Measurements from ENCODE around the gene LIPG.
"Not testable (repeated sequence)": the region's sequence is repeated elsewhere in the genome, so short reads cannot be mapped to it uniquely, and the experiment has no call there.

Gene LIPG

DNA sequence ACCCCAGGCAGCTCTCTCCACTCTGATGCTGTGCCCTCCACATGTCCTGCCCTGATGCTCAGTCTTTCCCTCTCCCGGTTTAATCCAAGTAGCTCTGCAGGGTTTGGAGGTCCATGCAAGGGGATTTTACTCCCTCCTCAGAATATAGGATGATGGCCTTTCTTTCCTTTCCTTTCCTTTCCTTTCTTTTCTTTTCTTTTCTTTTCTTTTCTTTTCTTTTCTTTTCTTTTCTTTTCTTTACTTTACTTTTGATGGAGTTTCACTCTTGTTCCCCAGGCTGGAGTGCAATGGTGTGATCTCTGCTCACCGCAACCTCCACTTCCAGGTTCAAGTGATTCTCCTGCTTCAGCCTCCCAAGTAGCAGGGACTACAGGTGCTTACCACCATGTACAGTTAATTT lies 17.7 kb downstream of the LIPG start:
- not testable (repeated sequence) for DNase-seq

DNA sequence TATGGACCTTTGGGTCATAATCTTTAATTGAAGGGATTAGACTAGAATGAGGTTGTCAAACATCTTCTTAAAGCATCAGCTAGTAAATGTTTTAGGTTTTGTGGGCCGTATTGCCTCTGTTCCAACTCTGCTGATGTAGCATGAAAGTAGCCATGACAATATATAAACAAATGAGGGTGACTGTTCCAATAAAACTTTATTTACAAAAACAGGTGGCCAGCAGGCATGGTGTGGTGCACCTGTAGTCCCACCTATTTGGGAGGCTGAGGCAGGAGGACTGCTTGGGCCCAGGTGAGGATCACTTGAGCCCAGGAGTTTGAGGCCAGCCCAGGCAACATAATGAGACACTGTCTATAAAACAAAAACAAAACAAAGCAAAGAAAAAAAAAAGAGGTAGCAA lies 18.4 kb downstream of the LIPG start:
- DNase-seq, result no peak

DNA sequence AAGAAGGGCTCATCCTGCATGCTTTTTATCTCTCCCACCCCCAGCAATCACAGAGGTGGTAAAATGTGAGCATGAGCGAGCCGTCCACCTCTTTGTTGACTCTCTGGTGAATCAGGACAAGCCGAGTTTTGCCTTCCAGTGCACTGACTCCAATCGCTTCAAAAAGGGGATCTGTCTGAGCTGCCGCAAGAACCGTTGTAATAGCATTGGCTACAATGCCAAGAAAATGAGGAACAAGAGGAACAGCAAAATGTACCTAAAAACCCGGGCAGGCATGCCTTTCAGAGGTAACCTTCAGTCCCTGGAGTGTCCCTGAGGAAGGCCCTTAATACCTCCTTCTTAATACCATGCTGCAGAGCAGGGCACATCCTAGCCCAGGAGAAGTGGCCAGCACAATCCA lies 19.5 kb downstream of the LIPG start:
- no peak for DNase-seq

DNA sequence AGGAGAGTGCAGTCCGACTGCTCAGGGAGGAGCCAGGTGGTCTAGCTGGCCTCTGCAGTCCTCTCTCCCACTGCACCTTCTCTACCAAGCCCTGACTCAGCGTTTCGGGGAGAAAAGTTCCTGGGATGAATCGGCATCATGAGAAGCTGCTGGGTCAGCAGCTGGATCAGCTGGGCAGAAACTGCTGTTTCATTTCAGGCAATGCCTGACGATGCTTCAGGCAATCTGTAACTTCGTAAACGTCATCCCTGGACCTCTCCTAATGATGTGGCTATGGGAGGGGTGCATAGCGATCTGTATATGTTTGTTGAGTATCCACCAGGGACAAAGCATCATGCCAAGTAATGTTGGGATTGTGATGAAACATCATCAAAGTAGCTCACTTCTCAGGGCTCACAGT lies 20.7 kb downstream of the LIPG start:
- no peak for DNase-seq

DNA sequence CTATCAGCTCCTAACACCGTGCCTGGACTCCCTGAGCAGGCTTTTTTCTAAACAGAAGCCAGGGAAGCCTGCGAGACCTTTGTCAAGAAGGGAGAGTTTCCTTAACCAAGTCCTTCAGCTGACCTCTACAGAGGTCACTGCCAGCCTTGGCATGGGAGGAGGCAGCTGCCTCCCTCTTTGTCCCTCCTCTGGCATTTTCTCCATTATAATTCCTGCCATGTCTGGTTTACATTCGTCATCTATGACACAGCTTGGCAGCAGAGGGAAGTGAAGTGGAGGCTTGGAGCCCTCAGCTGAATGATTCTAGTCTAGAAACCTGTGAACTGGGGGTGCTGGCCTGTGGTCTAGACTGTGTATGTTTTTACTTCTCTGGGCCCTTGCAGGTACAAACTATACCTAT lies 22.5 kb downstream of the LIPG start:
- DNase-seq, result no peak

DNA sequence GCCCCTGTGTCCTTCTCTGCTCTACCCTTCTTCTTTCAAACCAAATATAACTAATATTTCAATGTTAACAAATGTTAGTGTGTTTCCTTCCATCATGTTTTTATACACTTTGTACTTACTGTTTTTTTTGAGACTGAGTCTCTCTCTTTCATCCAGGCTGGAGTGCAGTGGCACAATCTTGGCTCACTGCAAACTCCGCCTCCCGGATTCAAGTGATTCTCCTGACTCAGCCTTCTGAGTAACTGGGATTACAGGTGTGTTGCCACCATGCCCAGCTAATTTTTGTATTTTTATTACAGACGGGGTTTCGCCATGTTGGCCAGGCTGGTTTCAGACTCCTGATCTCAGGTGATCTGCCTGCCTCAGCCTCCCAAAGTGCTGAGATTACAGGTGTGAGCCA lies 23.1 kb downstream of the LIPG start:
- not testable (repeated sequence) for DNase-seq

DNA sequence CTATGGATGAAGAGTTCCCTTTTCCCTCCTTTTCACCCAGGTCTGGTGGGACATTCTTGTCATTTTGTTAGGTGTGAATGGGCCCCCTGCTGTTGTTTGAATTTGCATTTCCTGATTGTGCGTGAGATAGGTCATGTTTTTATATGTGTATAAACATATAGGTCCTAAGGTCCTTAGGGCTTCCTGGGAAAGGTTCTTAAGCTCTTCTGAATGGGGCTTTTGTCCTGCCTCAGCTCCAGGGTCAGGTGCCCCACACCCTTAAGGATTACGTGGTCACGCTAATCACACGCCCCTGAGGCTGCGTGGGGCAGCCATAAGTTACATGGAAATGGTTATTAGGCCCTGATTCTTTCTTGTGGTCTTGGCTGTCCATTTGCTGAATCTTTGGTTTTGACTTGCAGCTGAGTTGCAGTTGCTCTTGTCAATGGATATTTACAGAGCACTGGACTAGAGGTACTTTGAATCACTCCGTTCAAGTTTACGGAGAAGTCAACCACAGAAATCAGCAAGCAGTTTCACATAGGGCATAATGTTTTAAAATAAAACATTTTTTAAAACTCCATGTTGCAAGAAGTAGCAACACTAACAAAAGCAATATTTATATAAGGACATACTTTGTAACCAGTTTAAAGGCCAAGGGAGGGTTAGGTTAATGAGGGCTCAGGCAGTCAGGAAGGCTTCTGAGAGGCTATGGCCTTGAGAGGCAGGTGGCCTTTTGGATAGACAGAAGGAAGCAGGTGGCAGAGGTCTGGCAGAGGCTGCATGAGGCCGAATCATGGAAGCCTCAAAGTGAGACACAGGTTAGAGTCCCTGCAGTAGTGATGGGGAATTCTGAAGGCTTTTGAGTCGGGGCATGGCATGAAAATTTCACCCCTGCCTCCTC lies 24.2 kb downstream of the LIPG start:
- DNase-seq, result no peak

DNA sequence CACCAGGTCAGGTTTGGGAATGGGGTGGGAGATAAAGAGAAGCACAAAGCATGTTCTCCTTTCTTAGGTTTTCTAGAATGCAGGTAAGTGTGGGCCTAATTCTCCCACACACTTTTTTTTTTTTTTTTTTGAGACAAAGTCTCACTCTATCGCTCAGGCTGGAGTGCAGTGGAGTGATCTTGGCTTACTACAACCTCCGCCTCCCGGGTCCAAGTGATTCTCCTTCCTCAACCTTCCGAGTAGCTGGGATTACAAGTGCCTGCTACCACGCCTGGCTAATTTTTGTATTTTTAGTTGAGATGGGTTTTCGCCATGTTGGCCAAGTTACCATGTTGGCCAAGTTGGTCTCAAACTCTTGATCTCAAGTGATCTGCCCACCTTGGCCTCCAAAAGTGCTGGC lies 26.3 kb downstream of the LIPG start:
- no peak for DNase-seq

DNA sequence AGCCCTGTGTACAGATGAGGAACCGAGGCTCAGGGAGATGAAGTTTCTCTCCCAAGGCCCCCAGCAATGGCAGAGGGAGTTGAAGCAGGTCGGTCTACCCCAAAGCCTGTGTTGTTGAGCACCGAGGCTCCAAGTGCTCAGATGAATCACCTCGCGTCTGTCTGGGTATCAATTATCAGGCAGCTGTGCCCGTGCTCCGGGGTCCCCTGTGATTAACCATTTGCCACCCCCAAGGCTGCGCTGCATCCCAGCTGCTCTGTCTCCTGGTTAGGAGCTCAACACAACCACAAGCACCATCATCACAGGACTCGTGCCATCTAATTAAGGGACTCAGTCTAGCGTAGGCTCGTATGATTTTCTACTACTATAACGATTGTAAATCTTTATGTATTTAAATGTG lies 27.1 kb downstream of the LIPG start:
- DNase-seq, result no peak

DNA sequence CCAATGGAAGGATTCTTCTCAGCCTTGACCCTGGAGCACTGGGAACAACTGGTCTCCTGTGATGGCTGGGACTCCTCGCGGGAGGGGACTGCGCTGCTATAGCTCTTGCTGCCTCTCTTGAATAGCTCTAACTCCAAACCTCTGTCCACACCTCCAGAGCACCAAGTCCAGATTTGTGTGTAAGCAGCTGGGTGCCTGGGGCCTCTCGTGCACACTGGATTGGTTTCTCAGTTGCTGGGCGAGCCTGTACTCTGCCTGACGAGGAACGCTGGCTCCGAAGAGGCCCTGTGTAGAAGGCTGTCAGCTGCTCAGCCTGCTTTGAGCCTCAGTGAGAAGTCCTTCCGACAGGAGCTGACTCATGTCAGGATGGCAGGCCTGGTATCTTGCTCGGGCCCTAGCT lies 28.8 kb downstream of the LIPG start:
- DNase-seq, result no peak

DNA sequence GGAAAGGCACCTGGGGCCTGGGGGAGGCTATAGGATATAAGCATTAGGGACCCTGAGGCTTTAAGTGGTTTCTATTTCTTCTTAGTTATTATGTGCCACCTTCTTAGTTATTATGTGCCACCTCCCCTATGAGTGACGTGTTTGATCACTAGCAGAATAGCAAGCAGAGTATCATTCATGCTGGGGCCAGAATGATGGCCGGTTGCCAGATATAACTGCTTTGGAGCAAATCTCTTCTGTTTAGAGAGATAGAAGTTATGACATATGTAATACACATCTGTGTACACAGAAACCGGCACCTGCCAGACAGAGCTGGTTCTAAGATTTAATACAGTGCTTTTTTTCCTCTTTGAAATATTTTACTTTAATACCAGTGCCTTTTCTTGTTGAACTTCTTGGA lies 29.4 kb downstream of the LIPG start:
- DNase-seq, result no peak

DNA sequence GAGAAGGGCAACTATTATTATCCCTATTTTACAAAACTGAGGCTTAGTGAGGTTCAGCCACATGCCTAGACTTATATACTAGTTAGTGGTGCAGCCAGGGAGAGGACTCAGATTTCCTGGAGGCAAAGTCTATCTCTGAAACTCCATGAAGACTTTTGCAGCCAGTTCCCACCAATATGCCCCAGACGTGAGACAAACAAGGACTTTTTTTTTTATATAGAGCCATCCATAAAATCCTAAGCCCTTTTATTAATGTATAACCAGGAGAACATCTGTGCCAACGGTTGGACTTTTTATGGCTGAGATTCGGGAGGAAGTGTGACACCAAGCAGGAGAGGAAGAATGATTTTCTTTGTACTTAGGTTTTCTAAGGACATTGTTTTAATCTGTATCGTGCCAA lies 29.9 kb downstream of the LIPG start:
- DNase-seq, result no peak

DNA sequence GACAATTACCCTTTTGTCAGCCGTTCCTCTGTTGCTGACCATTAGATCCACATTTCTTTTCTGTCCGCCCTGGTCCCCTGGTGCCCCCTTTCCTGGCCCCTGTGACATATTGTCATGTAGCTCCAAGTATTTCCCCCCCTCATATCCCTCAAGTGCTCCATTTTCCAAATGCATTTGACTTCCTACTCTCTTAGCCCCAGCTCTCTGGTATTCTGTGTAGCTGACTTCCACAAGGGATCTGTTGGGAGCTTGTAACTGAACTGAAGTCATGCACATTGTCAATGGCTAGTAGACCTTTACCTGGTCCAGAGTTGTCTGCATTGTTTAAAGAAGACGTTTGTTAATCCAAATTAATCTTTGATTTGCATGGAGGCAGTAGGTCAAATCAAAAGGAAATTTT lies 34.8 kb downstream of the LIPG start:
- DNase-seq, result no peak

DNA sequence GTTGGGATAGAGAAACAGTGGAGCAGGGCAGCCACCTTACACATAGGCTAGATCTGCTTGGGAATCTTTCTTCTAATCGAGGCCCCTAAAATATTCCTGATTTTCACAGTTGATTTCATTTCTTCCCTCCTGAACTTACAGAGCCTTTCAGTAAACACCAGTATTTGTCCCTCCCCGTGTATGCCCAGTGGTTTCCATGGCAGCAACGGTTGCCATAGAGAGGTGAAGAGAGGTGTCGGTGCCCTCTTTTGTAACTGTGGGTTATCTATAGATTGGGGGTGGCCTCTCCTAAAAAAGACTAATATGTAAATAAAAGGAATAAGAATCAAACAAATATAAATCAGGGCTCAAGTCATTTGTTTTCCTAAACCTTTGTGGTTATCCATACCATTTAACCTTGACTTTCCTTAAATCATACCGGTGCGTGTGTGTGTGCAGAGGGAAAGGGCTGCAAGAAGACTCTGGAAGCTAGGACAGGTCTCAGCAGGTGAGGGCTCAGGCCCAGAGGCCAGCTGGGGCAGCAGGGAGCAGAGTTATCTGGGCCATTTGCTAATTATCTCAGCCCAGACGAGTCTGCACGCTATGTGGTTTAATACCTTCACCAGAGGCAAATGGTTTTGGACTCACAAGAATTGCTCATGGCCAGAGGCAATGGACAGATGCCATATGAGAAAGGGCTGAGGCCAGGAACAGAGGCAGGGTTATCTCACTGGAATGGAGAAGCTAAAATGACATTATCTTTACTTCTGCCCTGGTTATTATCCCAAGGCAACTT lies 35.5 kb downstream of the LIPG start:
- DNase-seq, result no peak

DNA sequence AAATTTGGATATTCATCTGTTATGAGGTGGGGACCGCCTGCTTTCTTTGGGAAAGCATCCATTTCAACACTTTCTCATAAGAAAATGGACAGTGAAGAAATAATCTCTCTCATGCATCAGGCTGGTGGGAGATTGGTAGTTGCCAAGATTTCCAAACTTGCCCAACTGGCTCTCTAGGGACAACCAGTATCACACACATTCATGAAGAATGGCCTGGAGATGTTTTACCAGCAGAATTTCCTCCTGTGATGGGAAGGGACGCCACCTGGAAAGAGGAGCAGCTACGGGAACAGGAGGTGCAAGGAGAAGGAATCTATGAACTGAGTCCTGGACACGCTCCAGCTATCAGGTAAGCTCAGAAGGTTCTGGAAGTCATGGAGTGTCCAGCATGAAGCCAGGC lies 39.4 kb downstream of the LIPG start:
- DNase-seq, result no peak

DNA sequence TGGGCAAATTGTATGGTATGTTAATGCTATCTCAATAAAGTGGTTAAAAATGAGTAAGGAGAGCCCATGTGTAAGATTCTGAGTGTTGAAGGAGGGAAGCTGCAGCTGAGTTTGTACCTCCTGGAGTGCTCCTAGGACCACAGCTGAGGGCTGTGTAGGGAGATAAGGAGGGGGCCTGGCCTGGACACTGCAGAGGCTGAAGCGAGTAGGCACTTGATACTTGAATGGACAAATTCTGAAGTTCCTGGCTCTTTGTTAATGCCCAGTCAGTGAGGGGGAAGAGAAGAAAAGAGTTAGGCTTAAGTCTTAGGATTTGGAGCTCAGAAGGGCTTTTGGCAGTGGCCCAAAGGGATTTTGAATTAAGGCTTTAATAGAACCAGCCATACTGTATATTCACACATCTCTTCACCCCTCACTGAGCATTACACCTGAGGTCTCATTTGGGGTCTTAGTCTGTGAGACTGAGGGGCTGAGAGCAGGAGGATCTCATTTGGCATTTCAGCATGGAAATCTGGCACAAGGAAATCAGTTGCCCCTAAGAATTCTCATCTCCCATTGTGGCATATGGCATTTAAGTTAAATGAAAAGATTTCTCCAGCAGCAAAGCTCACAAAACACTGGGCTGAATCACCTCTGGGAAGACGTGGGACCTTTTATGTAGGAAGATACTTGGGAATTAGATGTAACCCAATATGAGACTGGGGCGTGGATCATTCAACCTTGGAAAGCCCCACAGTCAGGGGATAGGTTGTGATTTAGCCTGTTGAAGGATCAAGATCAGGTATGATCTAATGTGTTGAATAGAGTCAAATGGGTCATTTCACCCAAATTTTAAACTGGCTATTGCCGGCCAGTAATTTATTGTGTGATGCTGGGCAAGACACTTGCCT lies 46.8 kb downstream of the LIPG start:
- DNase-seq, result no peak

DNA sequence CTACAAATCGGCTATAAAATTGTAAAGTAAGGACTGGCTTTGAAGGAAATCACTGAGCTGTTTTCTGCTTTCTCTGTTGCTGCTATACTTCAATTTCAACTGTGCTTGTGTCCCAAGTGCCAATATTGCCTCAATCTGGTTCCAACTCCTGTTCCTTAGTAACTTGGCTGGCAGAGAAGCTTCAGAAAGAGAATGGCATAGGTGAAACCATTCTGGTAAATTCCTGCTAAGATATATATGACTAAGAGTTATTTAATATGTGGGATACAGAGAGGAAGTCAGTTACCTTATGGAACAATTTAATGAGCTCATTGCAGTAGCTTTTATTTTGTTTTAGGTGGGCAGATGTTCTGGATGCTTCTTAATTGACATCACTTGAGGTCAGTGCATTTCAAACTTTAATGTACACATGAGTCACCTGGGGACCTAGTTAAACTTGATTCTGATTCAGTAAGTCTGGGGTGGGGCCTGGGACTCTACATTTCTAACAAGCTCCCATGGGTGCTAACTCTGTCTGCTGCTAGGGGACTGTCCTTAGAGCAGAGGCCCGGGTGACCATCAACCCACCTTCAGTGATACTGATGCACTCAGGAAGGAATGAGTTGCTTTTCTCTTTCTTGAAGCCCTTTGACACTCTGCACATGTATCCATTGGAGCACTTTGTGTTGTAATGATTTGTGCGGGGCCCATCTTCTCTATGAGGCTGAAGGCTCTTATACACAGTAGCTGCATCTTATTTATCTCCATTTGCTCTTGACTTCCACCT lies 47.6 kb downstream of the LIPG start:
- DNase-seq, result no peak

DNA sequence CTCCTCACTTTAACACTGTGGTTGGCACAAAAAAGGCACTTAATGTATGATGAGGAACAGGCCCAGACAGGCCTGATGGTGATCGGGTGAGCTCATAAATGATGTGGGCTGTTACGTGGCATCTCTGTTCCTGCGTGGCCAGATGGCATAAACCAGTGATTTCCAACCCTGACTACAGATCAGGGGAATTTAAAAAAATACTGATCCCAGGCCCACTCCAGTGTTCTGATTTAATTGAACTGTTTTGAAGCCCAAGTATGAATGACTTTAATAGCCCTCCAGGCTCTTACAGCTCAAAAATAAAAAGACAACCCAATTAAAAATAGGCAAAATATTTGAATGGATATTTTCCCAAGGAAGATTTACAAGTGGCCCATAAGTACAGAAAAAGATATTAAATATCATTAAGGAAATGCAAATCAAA lies 48.2 kb downstream of the LIPG start:
- DNase-seq, result no peak

DNA sequence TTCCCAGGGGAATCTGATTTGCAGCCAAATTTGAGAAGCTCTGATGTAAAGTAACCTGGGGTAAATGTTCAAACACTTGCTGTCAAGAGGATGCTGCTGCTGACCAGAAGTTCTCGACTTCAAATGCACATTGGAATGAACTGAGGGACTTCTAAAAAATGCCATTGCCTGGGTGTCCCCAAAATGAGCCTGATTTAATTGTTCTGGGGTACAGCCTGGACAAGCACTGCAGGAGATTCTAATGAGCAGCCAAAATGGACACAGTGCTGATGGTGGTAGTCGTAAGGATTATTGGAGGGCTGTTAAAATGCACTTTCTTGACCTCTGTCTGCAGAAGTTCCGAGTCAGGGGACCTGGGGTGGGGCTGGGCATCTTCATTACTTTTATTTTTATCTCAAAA lies 49.5 kb downstream of the LIPG start:
- DNase-seq, result no peak

DNA sequence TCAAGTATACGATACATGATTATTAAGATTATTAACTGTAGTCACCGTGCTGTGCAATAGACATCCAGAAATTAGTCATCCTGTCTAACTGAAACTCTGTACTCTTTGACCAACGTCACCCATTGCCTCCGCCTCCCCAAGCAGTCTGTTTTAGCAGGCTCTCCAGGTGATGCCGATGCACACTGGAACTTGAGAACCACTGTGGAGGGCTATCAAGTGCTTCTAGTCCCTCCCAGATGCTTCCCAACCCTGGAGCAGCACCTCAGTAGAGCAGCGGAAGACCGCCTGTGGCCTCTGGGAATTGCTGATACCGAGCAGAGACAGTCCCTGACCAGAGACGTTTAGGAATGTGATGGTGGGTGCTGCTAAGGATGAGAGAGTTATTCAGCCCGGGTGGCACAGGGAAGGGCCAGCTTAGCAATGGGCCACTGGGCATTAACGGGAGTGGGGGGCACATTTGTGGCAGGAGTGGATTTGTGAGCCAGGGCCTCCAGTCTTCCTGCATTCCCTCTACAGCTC lies 50.7 kb downstream of the LIPG start:
- DNase-seq, result no peak

DNA sequence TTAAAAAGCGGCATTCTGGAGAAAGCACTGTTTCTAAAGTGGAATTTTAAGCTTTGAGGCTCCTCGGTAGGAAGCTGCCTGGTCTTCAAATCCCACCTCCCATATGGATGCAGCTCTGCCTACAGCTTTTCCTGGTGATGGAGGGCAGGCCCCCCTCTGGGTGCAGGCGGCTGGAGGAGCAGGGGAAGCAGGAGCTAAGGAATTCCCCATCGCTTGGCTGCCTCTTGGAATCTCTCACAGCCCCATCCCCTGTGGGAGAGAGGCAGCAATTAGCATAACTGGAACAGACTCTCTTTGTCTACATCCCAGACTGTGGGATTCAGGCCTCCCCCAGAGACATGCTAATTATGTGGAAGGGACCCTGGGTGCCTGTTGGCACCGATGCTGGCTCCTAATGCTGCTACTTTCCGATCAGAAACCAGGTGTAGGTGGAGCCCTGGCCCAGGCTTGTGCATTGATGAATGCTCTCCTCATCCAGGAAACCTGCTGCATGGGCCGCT lies 51.3 kb downstream of the LIPG start:
- no peak for DNase-seq

DNA sequence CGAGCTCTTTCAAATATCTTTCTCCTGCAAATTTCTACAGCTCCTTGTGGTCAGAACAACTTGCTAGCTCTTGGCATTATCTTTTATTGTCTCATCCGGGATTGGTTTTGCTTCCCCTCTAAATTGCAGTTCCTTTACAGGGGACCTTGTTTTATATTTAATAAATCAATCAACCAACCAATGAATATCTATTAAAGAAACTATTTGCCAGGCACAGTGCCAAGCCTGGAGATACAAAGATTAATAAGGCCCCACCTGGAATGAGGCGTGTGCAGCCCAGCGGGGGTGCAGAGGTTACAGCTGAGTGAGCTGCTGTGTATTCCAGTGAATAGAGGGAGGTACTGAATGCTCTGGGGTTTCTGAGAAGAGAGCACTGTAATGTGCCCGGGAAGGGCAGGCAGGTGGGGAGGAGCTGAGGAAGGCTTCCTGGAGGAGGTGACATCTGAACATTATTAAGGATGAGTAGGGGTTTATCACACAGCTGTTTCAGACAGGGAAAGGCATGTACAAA lies 51.8 kb downstream of the LIPG start:
- no peak for DNase-seq
